Measurements from ENCODE around the gene FBLN2. TPM values are rescaled to one million over a fixed set of nuclear protein-coding genes. Genes with fewer than 3 reads are reported as not detected.

FBLN2 gene
- total RNA-seq, 1 experiment from 2014 or later: 0.39 TPM

- H2AFZ ChIP-seq (ENCODE audit: low read depth, low read length, poor library complexity, severe bottlenecking): no peak overlapping the region
- peaks cover 8% of the 10 kb centered on the region; the same call in 1 of the 2 replicates for H3K27me3 ChIP-seq (ENCODE audit: insufficient read depth, low read length)
- H3K4me3 ChIP-seq (replicated peaks in 1 of 2; ENCODE audit: low read depth in 1 of 2, low read length in 2 of 2): no peak overlapping the region
- no peaks in the 10 kb centered on the region for H3K9me3 ChIP-seq (ENCODE audit: control insufficient read depth in 1 of 2, insufficient read depth in 1 of 2, low read depth in 1 of 2, low read length in 2 of 2)
- no peak overlapping the region for H3K9ac ChIP-seq (ENCODE audit: low read length)
- TF ChIP-seq CTCF (IDR thresholded peaks at IDR 0.05 in 2 of 3, conservative IDR thresholded peaks at IDR 0.05 in 1 of 3; ENCODE audit: borderline replicate concordance in 1 of 3, insufficient read depth in 1 of 3, low read depth in 2 of 3, low read length in 2 of 3) (0 out of 6 replicates have a peak, but pooled peaks of 1 of the 3 experiments have one; percentile 7), EZH2phosphoT487 (IDR thresholded peaks at IDR 0.05; ENCODE audit: borderline replicate concordance) (no peak), YY1 (IDR thresholded peaks at IDR 0.05; ENCODE audit: extremely low read depth, insufficient replicate concordance, low read depth, low read length) (no peak)
- no peak overlapping the region for H3K27ac ChIP-seq (ENCODE audit: low read depth, low read length)
- CTCF ChIA-PET: interaction anchor here (1.1 kb wide), 1 partner anchor 213 kb away, joined by 3 read pairs; the partner anchor contains the start of gene WNT7A
- ATAC-seq: peak; percentile 21; the same call in 1 of the 2 replicates
- no TSS peak for BruUV-seq (replicated peaks)
- H4K20me1 ChIP-seq (ENCODE audit: insufficient read depth): no peaks in the 10 kb centered on the region
- intact Hi-C loops (cut with micrococcal nuclease): no loop called here
- RAD21 ChIA-PET (ENCODE audit: low non-redundant PET in 1 of 2, low total read pairs in 2 of 2, uncharacterized antibody in 2 of 2, unreplicated experiment in 2 of 2): no interaction called here
- DNase-seq (ENCODE audit: low read depth, low spot score): no peak
- no peaks in the 10 kb centered on the region for H3K36me3 ChIP-seq (ENCODE audit: control insufficient read depth in 1 of 2, insufficient read depth in 2 of 2, low read length in 2 of 2)
- H3K4me1 ChIP-seq (ENCODE audit: control insufficient read depth in 1 of 2, insufficient read depth in 2 of 2, low read length in 2 of 2): no peaks in the 10 kb centered on the region
- H3K9me2 ChIP-seq (ENCODE audit: insufficient read depth): no peaks in the 10 kb centered on the region
- no peaks in the 10 kb centered on the region for H3K79me2 ChIP-seq (ENCODE audit: insufficient read depth, low read length)
- H3K4me2 ChIP-seq (ENCODE audit: low read length): no peak overlapping the region
- POLR2A ChIA-PET: no interaction called here
These were observed 118.1 kb downstream of the FBLN2 start for GRCh38 chr3:13666781-13667709.

- no peak overlapping the region for H3K27ac ChIP-seq (ENCODE audit: low read depth, low read length)
- no peaks in the 10 kb centered on the region for H3K79me2 ChIP-seq (ENCODE audit: insufficient read depth, low read length)
- POLR2A ChIA-PET: no interaction called here
- H3K4me1 ChIP-seq (ENCODE audit: control insufficient read depth in 1 of 2, insufficient read depth in 2 of 2, low read length in 2 of 2): no peaks in the 10 kb centered on the region
- BruUV-seq (replicated peaks): no TSS peak
- no peak overlapping the region for H2AFZ ChIP-seq (ENCODE audit: low read depth, low read length, poor library complexity, severe bottlenecking)
- H3K4me2 ChIP-seq (ENCODE audit: low read length): no peak overlapping the region
- H3K9me2 ChIP-seq (ENCODE audit: insufficient read depth): no peaks in the 10 kb centered on the region
- RAD21 ChIA-PET (ENCODE audit: low non-redundant PET in 1 of 2, low total read pairs in 2 of 2, uncharacterized antibody in 2 of 2, unreplicated experiment in 2 of 2): no interaction called here
- no peak for DNase-seq (ENCODE audit: low read depth, low spot score)
- no peak overlapping the region for H3K4me3 ChIP-seq (replicated peaks in 1 of 2; ENCODE audit: low read depth in 1 of 2, low read length in 2 of 2)
- intact Hi-C loops (cut with micrococcal nuclease): no loop called here
- no peaks in the 10 kb centered on the region for H3K9me3 ChIP-seq (ENCODE audit: control insufficient read depth in 1 of 2, insufficient read depth in 1 of 2, low read depth in 1 of 2, low read length in 2 of 2)
- TF ChIP-seq CTCF (IDR thresholded peaks at IDR 0.05 in 2 of 3, conservative IDR thresholded peaks at IDR 0.05 in 1 of 3; ENCODE audit: borderline replicate concordance in 1 of 3, insufficient read depth in 1 of 3, low read depth in 2 of 3, low read length in 2 of 3) (no peak), JUND (IDR thresholded peaks at IDR 0.05) (no peak), ATF3 (IDR thresholded peaks at IDR 0.05) (no peak)
- no peaks in the 10 kb centered on the region for H4K20me1 ChIP-seq (ENCODE audit: insufficient read depth)
- H3K9ac ChIP-seq (ENCODE audit: low read length): no peak overlapping the region
- H3K27me3 ChIP-seq (ENCODE audit: insufficient read depth, low read length): peaks cover 8% of the 10 kb centered on the region; the same call in 1 of the 2 replicates
- no peaks in the 10 kb centered on the region for H3K36me3 ChIP-seq (ENCODE audit: control insufficient read depth in 1 of 2, insufficient read depth in 2 of 2, low read length in 2 of 2)
- no peak for ATAC-seq
- CTCF ChIA-PET: no interaction called here
These were observed 119.2 kb downstream of the FBLN2 start for GRCh38 chr3:13668136-13668535.

Measured in HCT116 (cell line).